GM23338 (cell line): ENCODE results near the gene SLC30A10.

Source experiments
- CREB1 ChIP-seq: fragments of 250-450 bp; sonication (Bioruptor Pico); IDR thresholded peaks from 2 replicates; pipeline ENCODE4 v1.5.0; 2020; ENCODE audit warnings: low read depth, mild to moderate bottlenecking, moderate library complexity
- EZH2 ChIP-seq: fragments of 200-600 bp; sonication (generic); IDR thresholded peaks from one replicate; pipeline ENCODE4 v1.8.0; 2017; ENCODE audit warnings: antibody characterized with exemption, mild to moderate bottlenecking, low read depth; ENCODE audit not compliant: unreplicated experiment
- EZH2phosphoT487 ChIP-seq: fragments of 200-600 bp; sonication (generic); IDR thresholded peaks from one replicate; pipeline ENCODE4 v1.8.1; 2018; ENCODE audit warnings: antibody characterized with exemption; ENCODE audit not compliant: unreplicated experiment
- JUNB ChIP-seq: IDR thresholded peaks from one replicate; pipeline ENCODE4 v1.6.1; 2016; ENCODE audit warnings: antibody characterized with exemption; ENCODE audit not compliant: unreplicated experiment
- POLR2AphosphoS5 ChIP-seq: IDR thresholded peaks from 2 replicates; pipeline ENCODE4 v1.6.1; 2016; ENCODE audit warnings: antibody characterized with exemption, low read depth
- STAT1 ChIP-seq: IDR thresholded peaks from one replicate; pipeline ENCODE4 v1.6.1; 2016; ENCODE audit warnings: antibody characterized with exemption; ENCODE audit not compliant: unreplicated experiment
- ZNF114 ChIP-seq: fragments of 250-450 bp; sonication (Bioruptor Pico); IDR thresholded peaks from 2 replicates; pipeline ENCODE4 v1.5.0; 2020; ENCODE audit warnings: mild to moderate bottlenecking, moderate library complexity
- TF ChIP-seq, protein P1 (sequence below), 2 experiments: fragments of 200-600 bp in 1 of 2; sonication (generic) in 1 of 2; conservative IDR thresholded peaks; 2 replicates each; pipeline versions ENCODE4 v1.5.1 to v1.6.1; 2016 to 2017; ENCODE audit warnings: antibody characterized with exemption in 2 of 2, low read depth in 2 of 2, mild to moderate bottlenecking in 2 of 2, moderate library complexity in 1 of 2
- TF ChIP-seq, protein P2 (sequence below): IDR thresholded peaks from one replicate; pipeline ENCODE4 v1.6.1; 2018; ENCODE audit warnings: antibody characterized with exemption; ENCODE audit not compliant: unreplicated experiment
- TF ChIP-seq, protein P3 (sequence below): IDR thresholded peaks from 2 replicates; pipeline ENCODE4 v1.6.1; 2016; ENCODE audit warnings: antibody characterized with exemption
- TF ChIP-seq, protein P4 (sequence below): fragments of 250-450 bp; sonication (Bioruptor Pico); IDR thresholded peaks from 2 replicates; pipeline ENCODE4 v1.5.0; 2020; ENCODE audit warnings: mild to moderate bottlenecking, moderate library complexity

DNA sequence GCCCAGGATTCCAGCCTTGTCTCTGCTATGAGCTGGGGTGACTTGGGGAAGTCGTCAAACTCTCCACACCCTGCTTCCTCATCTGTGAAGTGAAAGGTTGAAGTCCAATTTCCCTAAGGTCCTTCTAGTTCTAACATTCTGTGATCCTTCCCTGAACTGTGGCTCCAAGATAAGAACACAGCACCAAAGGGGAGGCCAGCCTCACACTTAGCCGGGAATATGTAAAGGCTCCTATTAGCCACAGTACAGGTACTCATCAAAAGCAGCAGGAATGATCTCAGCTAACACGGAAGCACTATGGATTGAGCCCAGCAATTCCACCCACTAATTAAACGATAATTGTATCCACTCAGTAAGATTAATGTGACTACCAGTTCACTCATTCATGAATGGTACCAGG lies 4.0 kb downstream of the SLC30A10 start:
- TF ChIP-seq, protein P1, sequence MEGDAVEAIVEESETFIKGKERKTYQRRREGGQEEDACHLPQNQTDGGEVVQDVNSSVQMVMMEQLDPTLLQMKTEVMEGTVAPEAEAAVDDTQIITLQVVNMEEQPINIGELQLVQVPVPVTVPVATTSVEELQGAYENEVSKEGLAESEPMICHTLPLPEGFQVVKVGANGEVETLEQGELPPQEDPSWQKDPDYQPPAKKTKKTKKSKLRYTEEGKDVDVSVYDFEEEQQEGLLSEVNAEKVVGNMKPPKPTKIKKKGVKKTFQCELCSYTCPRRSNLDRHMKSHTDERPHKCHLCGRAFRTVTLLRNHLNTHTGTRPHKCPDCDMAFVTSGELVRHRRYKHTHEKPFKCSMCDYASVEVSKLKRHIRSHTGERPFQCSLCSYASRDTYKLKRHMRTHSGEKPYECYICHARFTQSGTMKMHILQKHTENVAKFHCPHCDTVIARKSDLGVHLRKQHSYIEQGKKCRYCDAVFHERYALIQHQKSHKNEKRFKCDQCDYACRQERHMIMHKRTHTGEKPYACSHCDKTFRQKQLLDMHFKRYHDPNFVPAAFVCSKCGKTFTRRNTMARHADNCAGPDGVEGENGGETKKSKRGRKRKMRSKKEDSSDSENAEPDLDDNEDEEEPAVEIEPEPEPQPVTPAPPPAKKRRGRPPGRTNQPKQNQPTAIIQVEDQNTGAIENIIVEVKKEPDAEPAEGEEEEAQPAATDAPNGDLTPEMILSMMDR (conservative IDR thresholded peaks at IDR 0.05; ENCODE audit: low read depth in 2 of 2): no peak
- TF ChIP-seq EZH2 (no peak), POLR2AphosphoS5 (no peak), EZH2phosphoT487 (no peak), ZNF114 (CRISPR knock-in tag) (no peak), CREB1 (CRISPR knock-in tag) (no peak), JUNB (no peak), STAT1 (no peak)
- TF ChIP-seq, protein P2, sequence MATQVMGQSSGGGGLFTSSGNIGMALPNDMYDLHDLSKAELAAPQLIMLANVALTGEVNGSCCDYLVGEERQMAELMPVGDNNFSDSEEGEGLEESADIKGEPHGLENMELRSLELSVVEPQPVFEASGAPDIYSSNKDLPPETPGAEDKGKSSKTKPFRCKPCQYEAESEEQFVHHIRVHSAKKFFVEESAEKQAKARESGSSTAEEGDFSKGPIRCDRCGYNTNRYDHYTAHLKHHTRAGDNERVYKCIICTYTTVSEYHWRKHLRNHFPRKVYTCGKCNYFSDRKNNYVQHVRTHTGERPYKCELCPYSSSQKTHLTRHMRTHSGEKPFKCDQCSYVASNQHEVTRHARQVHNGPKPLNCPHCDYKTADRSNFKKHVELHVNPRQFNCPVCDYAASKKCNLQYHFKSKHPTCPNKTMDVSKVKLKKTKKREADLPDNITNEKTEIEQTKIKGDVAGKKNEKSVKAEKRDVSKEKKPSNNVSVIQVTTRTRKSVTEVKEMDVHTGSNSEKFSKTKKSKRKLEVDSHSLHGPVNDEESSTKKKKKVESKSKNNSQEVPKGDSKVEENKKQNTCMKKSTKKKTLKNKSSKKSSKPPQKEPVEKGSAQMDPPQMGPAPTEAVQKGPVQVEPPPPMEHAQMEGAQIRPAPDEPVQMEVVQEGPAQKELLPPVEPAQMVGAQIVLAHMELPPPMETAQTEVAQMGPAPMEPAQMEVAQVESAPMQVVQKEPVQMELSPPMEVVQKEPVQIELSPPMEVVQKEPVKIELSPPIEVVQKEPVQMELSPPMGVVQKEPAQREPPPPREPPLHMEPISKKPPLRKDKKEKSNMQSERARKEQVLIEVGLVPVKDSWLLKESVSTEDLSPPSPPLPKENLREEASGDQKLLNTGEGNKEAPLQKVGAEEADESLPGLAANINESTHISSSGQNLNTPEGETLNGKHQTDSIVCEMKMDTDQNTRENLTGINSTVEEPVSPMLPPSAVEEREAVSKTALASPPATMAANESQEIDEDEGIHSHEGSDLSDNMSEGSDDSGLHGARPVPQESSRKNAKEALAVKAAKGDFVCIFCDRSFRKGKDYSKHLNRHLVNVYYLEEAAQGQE: no peak
- TF ChIP-seq, protein P3, sequence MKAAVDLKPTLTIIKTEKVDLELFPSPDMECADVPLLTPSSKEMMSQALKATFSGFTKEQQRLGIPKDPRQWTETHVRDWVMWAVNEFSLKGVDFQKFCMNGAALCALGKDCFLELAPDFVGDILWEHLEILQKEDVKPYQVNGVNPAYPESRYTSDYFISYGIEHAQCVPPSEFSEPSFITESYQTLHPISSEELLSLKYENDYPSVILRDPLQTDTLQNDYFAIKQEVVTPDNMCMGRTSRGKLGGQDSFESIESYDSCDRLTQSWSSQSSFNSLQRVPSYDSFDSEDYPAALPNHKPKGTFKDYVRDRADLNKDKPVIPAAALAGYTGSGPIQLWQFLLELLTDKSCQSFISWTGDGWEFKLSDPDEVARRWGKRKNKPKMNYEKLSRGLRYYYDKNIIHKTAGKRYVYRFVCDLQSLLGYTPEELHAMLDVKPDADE: no peak
- TF ChIP-seq, protein P4, sequence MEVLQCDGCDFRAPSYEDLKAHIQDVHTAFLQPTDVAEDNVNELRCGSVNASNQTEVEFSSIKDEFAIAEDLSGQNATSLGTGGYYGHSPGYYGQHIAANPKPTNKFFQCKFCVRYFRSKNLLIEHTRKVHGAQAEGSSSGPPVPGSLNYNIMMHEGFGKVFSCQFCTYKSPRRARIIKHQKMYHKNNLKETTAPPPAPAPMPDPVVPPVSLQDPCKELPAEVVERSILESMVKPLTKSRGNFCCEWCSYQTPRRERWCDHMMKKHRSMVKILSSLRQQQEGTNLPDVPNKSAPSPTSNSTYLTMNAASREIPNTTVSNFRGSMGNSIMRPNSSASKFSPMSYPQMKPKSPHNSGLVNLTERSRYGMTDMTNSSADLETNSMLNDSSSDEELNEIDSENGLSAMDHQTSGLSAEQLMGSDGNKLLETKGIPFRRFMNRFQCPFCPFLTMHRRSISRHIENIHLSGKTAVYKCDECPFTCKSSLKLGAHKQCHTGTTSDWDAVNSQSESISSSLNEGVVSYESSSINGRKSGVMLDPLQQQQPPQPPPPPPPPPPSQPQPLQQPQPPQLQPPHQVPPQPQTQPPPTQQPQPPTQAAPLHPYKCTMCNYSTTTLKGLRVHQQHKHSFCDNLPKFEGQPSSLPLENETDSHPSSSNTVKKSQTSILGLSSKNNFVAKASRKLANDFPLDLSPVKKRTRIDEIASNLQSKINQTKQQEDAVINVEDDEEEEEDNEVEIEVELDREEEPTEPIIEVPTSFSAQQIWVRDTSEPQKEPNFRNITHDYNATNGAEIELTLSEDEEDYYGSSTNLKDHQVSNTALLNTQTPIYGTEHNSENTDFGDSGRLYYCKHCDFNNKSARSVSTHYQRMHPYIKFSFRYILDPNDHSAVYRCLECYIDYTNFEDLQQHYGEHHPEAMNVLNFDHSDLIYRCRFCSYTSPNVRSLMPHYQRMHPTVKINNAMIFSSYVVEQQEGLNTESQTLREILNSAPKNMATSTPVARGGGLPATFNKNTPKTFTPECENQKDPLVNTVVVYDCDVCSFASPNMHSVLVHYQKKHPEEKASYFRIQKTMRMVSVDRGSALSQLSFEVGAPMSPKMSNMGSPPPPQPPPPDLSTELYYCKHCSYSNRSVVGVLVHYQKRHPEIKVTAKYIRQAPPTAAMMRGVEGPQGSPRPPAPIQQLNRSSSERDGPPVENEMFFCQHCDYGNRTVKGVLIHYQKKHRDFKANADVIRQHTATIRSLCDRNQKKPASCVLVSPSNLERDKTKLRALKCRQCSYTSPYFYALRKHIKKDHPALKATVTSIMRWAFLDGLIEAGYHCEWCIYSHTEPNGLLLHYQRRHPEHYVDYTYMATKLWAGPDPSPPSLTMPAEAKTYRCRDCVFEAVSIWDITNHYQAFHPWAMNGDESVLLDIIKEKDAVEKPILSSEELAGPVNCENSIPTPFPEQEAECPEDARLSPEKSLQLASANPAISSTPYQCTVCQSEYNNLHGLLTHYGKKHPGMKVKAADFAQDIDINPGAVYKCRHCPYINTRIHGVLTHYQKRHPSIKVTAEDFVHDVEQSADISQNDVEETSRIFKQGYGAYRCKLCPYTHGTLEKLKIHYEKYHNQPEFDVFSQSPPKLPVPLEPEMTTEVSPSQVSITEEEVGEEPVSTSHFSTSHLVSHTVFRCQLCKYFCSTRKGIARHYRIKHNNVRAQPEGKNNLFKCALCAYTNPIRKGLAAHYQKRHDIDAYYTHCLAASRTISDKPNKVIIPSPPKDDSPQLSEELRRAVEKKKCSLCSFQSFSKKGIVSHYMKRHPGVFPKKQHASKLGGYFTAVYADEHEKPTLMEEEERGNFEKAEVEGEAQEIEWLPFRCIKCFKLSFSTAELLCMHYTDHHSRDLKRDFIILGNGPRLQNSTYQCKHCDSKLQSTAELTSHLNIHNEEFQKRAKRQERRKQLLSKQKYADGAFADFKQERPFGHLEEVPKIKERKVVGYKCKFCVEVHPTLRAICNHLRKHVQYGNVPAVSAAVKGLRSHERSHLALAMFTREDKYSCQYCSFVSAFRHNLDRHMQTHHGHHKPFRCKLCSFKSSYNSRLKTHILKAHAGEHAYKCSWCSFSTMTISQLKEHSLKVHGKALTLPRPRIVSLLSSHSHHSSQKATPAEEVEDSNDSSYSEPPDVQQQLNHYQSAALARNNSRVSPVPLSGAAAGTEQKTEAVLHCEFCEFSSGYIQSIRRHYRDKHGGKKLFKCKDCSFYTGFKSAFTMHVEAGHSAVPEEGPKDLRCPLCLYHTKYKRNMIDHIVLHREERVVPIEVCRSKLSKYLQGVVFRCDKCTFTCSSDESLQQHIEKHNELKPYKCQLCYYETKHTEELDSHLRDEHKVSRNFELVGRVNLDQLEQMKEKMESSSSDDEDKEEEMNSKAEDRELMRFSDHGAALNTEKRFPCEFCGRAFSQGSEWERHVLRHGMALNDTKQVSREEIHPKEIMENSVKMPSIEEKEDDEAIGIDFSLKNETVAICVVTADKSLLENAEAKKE: no peak
